ENCODE data around the gene VMP1.

The VMP1 gene

DNA sequence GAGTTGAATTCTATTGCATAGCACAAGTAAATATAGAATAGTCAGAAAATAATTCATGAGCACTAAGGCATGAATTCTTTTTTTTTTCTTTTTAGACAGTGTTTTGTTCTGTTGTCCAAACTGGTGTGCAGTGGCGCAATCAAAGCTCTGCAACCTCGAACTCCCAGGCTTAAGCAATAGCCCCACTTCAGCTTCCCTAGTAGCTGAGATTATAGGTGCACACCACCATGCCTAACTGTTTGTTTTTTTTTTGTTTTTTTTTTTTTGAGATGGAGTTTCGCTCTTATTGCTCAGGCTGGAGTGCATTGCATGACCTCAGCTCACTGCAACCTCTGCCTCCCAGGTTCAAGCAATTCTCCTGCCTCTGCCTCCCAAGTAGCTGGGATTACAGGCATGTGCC is 168.7 kb downstream of the VMP1 start:
- DNase-seq: no peak

DNA sequence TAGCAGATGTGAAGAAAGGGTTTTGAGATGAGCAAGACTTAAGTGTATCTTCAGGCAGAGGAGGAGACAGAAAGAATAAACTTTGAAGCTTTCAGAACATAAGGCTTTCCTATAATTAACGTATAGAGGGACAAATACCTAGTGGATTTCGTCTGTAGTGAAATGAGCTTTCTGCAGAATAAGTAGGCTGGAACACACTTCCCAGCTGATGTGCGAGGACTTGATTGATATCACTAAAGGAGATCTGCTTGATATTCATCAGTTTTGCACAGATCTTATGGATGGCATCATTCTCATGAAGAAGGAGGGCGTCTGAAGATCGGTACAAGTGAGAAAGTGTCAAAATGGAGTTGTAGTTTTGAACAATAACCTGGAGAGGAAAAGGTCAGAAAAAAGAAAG is 170.5 kb downstream of the VMP1 start:
- no peak for DNase-seq

DNA sequence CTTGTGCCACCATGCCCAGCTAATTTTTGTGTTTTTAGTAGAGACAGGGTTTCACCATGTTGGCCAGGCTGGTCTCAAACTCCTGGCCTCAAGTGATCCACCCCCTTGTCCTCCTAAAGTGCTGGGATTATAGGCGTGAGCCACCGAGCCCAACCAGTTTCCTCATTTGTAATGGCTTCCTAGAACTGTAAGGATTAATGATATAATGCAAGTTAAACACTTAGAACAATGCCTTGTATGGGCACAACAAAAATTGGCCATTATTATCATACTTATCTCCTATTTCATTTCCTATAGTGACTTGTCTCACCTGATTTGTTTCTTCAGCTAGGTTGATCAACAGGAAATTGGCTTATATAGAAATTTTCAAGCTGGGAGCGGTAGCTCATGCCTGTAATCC is 171.2 kb downstream of the VMP1 start:
- no peak for DNase-seq

DNA sequence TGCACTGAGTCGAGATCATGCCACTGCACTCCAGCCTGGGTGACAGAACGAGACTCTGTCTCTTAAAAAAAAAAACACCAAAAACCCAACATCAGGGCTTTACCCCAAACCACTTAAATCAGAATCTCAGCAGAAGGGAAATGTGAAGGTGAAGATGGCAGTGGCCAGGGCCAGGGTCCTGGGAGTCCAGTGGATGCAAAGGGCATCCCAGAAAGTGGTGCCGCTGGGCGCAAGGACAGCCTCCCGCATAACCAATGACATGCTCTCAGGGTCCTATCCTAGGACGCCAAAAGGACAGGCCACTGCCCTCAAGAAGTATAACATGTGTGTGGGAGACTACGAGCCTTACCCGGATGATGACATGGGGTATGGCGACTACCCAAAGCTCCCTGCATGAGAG is 177.4 kb downstream of the VMP1 start:
- DNase-seq: no peak

DNA sequence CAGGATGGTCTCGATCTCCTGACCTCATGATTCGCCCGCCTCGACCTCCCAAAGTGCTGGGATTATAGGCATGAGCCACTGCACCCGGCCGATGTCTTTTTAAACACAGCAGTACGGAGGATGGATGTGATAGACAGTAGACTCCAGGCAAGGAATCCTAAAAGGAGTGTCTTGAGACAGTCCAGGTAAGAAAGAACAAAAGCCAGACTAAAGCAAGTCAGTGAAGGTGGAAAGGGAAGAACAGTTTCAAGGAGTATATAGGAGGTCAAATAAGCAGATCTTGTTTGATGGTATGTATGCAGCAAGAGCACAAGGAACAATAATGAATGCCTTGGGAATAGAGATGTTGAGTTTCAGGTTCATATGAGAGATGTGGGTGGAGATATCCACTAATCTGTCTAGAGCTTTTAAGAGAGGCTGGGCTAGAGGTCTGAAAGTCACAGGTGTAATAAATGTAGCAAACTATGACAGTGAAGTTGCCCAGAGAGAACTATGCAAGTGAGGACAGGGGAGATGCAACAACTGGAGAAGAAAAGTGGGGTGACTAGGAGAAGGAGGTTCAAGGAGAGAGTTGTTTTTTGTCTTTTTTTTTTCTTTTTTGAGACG is 180.8 kb downstream of the VMP1 start:
- DNase-seq: no peak

DNA sequence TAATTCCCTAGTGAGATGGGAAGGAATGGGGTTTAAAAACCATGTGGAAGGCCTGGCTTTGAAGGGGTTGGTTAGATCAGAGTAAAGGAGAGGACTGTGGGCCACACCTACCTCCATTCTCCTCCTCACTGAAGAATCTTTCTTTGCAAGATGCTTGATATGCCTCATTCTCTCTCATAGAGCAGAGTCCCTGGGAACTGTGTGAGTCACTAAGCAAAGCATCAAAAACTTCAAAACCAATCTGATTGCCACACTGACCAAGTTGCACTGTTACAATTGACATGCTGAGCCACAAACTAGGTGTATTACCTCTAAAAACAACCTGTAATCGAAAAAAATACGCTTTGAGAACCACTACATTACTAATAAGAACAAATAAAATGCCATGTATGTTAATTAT is 183.3 kb downstream of the VMP1 start:
- no peak for DNase-seq
